Skin of body (tissue), 2 donors: ENCODE results near the gene ADCY7. TPM values are rescaled to one million over a fixed set of nuclear protein-coding genes. Genes with fewer than 3 reads are reported as not detected.

Experiments used
- DNase-seq: peaks from one replicate; lab custom pipeline; 2025; lab: John Stamatoyannopoulos, UW
- total RNA-seq: library from RNA; depleted of rRNA; stranded (reverse); fragments of >200 nt; gene quantifications from one replicate; pipeline ENCODE4 v1.2.3, GENCODE V29; 2014

ADCY7 gene
- total RNA-seq, 1 donor from 2014 or later = 13.6 TPM

DNA sequence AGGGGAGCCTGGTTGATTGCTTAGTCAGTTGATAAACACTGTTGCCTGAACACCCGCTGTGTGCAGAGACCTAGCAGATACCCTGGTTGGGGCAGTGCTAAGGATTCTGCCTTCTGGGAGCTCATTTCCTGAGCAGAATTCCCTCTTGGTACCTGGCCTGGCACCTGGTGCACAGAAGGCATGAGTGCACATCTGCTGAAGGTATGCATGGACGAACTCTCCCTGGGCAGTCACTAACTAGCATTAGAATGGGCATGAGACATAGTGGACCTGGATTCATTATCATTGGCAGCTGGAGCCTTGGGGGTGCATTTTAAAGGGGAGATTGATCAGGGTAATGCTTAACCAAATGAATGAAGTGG is 13.1 kb downstream of the ADCY7 start:
- no peak for DNase-seq

DNA sequence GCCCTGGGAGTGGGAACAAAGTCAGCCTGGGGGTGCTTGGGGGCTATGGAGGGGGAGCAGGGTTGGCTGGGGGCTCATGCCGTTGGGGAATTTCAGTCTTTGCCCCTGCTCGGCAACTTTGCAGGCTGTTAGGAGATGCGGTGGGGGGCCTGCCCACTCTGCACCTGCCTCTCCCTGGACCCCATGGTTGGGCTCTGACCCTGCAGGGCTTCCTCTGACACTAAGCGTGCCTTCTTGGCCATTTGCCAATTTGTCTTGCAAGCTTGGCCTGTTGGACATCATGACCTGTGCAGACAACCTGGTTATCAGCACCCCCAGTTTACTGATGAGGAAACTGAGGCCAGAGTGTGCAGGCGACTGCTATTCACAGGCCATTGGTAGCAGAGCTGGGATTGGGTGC is 14.6 kb downstream of the ADCY7 start:
- DNase-seq = no peak

GRCh38 chr16:50281391-50282009 is 15.1 kb downstream of the ADCY7 start:
- DNase-seq = no peak

DNA sequence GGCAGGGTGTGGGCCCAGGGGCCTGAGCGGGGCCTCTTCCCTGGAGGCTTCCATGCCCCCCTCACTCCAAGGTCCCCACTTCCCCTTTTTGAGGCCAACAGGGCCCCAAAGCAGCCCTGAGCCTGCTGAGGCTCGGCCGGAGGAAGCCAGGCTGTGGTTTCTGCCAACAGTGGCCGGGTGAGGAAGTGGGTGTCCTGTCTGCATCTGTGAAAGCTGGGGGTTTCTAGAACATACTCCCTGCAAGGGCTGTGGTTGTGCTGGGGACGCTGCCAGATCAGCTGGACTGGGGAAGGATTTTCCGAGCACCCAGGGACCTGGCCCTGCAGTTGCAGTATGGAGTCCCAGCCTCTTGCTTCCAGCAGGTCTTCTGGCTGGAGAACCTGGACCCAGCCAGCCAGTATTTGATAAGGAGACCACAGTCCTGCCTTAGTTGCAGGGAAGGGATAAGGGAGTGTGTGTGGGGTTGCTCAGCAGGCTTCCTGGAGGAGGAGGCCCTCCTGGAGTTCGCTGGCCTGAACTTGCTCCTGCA is 15.7 kb downstream of the ADCY7 start:
- no peak for DNase-seq

DNA sequence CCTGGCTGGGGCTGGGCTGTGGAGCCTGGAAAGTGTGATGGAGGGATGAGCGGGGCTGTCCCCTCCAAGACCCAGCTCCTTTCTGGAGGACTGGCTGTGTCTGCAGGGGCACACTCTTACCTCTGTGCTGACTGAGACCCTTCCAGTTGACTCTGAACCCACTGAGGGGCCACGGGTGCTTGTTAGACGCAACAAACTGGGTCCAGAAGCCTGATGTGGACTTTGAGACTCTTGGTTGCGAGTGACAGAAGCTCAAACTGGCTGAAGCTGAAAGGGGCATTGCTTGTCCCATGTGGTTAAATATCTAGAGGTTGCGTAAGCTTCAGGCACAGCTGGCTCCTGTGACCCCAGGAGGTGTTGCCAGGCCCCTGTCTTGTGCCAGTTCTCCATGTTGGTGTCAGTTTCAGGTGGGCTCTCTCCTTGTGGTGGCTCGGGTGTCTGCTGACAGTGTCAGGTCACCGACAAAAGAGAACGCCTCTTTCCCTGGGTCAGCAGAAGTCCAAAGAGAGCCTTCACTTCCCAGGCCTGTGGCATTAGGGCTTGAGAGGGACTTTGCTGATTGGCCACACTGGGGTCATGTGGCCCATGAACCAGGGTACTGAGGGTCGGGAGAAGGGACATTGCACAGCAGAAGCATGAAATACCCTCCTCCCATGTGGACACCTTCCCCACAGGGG is 16.7 kb downstream of the ADCY7 start:
- no peak for DNase-seq

- DNase-seq = no peak
Observed at GRCh38 chr16:50284131-50284911, 18.0 kb downstream of the ADCY7 start.

GRCh38 chr16:50285406-50286003 is 19.2 kb downstream of the ADCY7 start:
- no peak for DNase-seq

DNA sequence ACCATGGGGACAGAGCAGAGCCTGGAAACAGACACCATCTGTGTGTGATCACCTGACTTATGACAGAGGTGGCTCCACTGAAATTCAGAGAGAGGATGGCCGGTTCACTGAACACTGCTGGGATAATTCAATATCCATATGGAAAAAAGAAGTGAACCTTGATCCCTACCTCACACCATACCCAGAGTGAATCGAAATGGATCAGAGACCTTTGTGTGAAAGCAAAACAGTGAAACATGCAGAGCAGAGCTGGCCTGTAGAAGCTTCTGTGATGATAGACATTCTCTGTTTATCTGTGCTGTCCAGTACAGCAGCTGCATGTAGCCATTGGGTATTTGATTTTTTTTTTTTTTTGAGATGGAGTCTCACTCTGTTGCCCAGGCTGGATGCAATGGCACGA is 20.3 kb downstream of the ADCY7 start:
- no peak for DNase-seq

DNA sequence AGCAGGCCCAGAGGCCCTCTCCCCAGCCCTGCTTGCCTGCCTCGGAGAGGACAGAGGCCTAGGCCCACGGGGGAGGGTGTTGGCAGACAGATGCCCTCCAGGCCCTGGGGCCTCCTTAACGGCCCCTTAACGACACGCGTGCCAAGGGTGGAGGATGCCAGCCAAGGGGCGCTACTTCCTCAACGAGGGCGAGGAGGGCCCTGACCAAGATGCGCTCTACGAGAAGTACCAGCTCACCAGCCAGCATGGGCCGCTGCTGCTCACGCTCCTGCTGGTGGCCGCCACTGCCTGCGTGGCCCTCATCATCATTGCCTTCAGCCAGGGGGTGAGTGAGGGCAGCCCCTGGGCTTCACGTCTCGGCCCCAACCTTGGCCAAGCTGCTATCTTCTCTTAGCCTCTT is 21.7 kb downstream of the ADCY7 start:
- no peak for DNase-seq

GRCh38 chr16:50288920-50289319 is 22.6 kb downstream of the ADCY7 start:
- DNase-seq = no peak

DNA sequence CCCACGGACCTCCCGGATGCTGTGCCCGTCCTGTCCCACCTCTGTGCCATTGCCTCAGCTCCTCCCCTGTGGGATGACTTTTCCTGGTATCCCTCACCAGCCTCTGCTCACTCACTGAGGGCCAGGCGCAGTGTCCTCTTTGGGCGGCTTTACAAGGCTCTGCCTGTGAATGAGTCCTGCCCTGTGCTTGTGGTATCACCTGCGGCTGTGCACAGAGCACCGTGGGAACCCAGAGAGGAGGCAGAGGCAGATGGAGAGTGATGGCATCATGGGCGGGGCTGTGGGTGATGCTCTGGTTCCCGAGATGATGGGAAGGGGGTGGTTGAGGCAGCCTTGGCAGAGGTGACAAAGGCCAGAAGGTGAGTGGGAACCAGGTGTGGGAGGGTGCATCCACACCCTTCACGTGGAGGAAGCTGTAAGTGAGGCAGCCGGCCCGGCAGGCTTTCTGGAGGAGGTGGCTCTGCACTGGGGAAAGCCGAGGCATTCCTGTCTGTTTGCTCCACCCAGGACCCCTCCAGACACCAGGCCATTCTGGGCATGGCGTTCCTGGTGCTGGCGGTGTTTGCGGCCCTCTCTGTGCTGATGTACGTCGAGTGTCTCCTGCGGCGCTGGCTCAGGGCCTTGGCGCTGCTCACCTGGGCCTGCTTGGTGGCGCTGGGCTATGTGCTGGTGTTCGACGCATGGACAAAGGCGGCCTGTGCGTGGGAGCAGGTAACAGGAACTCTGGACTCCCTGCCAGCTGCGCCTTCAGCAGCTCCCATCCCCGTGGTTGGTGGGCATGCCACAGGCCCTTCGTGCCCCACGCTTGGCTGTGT is 23.8 kb downstream of the ADCY7 start:
- DNase-seq = no peak

- DNase-seq = no peak
Observed at GRCh38 chr16:50290856-50291255, 24.5 kb downstream of the ADCY7 start.

DNA sequence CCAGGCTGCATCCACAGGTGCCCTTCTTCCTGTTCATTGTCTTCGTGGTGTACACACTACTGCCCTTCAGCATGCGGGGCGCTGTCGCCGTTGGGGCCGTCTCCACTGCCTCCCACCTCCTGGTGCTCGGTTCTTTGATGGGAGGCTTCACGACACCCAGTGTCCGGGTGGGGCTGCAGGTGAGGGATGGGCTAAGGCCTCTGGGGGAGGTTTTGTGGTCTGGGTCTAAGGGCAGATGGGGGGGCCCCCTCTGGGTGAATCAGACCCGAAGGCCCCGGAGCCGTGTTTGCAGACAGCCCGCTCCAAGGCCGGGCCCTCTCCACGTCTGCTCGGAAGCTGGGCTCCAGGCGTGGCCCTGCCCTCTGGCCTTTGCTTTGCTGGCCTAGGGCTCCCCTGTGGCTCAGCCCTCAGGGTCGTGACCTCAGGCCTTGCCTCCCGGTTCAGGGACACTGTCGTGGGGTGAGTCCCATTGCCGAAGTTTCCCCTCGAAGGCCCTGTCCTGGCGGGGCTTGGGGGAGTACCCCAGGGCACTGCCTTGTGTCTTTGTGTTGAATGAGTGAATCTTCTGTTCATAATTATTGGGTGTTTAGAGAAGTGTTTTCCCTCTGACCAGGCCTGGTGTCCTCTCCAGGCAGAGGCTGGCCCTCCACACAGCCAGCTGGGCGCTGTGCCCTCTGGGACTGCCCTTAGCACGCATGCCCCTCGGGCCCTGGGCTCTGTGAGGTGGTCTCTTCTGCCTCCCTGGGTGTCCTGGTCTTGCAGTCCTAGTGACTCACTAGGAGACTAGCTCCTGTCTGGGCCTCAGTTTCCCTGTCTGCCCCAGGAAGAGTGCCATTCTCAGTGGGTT is 25.6 kb downstream of the ADCY7 start:
- no peak for DNase-seq

DNA sequence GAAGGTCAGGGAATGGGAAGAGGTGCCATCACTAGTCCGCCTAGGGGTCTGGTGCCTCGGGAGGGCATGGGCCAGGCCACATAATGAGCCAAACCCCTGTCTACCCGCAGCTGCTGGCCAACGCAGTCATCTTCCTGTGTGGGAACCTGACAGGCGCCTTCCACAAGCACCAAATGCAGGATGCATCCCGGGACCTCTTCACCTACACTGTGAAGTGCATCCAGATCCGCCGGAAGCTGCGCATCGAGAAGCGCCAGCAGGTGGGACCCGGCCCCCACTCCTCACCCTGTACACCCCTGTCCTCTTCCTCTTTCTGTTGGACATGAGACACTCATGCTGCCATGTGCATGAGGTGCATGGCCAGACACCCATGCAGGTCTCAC is 26.2 kb downstream of the ADCY7 start:
- no peak for DNase-seq

DNA sequence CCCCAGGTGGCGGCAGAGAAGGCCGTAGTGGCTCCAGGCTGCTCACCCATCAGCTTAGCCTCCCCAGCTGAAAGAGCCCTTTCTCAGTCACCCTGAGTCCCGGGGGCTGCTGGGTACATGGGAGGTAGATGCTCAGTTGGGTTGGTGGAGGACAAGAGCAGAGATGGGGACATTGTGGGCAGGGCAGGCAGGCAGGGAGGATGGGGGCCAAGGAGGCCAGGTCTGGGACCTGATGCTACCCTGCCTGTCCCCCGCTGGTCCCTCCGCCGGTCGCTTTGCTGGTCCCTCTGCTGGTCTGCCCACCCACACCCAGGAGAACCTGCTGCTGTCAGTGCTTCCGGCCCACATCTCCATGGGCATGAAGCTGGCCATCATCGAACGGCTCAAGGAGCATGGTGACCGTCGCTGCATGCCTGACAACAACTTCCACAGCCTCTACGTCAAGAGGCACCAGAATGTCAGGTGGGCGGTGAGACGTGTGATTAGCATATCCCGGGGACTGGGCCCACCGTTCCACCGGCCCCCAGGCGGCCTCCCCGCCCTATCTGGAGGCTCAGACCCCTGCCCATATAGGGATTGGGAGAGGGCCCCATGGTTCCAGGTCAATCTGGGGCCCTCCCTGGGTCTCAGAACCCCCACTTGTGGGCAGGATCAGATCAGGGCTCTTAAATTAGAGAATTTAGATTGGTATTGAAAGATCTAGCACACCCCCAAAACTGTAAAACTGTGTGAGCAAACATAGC is 26.9 kb downstream of the ADCY7 start:
- DNase-seq = no peak

GRCh38 chr16:50293994-50294855 is 27.9 kb downstream of the ADCY7 start:
- DNase-seq = no peak

DNA sequence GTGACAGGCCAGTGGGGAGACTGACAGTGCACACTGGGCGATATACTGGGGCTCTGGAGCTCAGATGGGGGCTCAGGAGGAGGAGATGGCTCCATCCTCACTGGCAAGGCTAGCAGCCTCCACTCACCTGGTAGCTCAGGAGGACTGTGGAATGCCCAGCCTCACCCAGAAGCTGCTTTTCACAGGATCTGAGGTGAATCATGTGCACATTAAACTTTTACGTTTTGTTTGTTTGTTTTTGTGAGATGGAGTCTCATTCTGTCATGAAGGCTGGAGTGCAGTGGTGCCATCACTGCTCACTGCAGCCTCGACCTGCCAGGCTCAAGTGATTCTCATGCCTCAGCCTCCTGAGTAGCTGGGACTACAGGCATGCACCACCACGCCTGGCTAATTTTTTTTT is 28.6 kb downstream of the ADCY7 start:
- DNase-seq = no peak

GRCh38 chr16:50295541-50296132 is 29.3 kb downstream of the ADCY7 start:
- no peak for DNase-seq
